ENCODE results near the gene TRIM24. TPM values are rescaled to one million over a fixed set of nuclear protein-coding genes. Genes with fewer than 3 reads are reported as not detected.
A peak's percentile ranks its signal among the peaks of the same experiment; 100 is the strongest.
"Not testable (repeated sequence)": the region's sequence is repeated elsewhere in the genome, so short reads cannot be mapped to it uniquely, and the experiment has no call there.

The TRIM24 gene
- total and polyA plus RNA-seq, 3 donors from 2014 or later: 38.7 to 63.2 (median 55.9) TPM

DNA sequence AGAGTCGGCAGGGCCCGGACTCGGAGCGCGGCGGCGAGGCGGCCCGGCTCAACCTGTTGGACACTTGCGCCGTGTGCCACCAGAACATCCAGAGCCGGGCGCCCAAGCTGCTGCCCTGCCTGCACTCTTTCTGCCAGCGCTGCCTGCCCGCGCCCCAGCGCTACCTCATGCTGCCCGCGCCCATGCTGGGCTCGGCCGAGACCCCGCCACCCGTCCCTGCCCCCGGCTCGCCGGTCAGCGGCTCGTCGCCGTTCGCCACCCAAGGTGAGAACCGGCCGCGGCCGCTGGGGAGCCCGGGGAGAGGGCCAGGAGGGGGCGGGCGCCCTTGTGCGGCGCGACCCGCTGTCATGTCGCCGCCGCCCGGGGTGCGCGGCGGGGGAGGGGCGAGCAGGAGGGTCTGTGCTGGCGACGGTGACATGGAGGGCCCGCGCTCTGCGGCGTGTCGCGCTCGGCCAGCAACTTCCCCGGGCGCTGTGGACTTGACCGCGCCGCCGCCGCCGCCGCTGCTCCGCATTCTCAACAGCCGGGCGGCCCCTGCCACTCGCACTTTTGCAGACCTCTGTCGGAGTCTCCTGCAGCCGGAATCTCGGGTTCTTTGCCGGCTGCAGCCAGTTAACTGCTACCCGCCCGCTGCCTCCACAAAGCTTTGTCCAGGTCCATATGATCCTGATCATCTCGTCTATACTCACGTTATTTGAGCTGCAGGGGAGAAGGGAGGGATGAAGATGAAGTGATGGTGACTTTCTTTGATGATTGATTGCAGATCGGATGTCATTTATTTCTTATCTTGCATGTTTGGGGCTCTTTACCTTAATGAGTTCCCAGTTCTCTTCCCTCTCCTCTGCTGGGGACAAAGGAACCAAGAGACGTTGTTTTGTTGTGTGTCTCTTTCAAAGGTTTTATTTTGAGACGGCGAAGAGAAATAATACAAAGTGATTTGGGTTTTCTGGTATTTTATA is 869 bp downstream of the TRIM24 start:
- peak; percentile 61 for DNase-seq
- peak overlapping the region; percentile 72 to 88 for H3K4me3 ChIP-seq
- peak overlapping the region; percentile 85 for H3K27ac ChIP-seq
- H3K27me3 ChIP-seq: no peaks in the 10 kb centered on the region
- no peaks in the 10 kb centered on the region for H3K36me3 ChIP-seq (ENCODE audit: low read depth, missing control alignments)
- no peak for TF ChIP-seq POLR2A (IDR thresholded peaks at IDR 0.05)
- no peak for TF ChIP-seq CTCF (IDR thresholded peaks at IDR 0.05)
- no peaks in the 10 kb centered on the region for H3K9me3 ChIP-seq
- WGBS, 2 donors: 0% methylated on average over 26 to 38 of the region's 84 CpGs
- peaks cover 3% of the 10 kb centered on the region for H3K4me1 ChIP-seq
- intact Hi-C loops (cut with DNase I; ENCODE audit: low total_unique reads): no loop called here

GRCh38 chr7:138463291-138463618 is 3.2 kb downstream of the TRIM24 start:
- H3K4me3 ChIP-seq; H3K9me3 ChIP-seq; H3K27ac ChIP-seq; H3K36me3 ChIP-seq (ENCODE audit: low read depth, missing control alignments); DNase-seq; intact Hi-C loops (cut with DNase I; ENCODE audit: low total_unique reads); H3K4me1 ChIP-seq; H3K27me3 ChIP-seq: not testable (repeated sequence)
- WGBS, 2 donors: 75 to 77% methylated on average over 6 of the region's 6 CpGs

DNA sequence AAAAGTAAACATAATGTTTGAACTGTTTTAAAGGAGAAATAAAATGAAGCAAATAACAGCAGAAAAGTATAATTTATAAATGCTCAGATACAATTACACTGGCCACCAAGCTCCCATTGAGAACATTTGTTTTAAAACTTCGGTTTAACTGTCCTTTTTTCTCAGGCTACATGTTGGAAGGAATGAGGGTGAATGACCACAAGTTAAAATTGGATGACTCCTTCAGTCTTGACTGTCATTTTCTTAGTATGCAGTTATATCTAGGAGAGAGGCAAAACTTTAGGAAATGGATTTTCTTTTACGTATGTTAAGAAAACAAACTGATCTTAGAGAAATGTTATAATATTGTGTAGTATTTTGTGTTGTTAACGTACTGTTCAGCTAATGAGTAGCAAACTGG is 5.0 kb downstream of the TRIM24 start:
- no peak for TF ChIP-seq CTCF (IDR thresholded peaks at IDR 0.05)
- no peak for TF ChIP-seq POLR2A (IDR thresholded peaks at IDR 0.05)
- Histone ChIP-seq H3K4me1 (peaks cover 9% of the 10 kb centered on the region), H3K36me3 (ENCODE audit: low read depth, missing control alignments) (no peaks in the 10 kb centered on the region), H3K27me3 (no peaks in the 10 kb centered on the region), H3K4me3 (no peak overlapping the region), H3K9me3 (no peaks in the 10 kb centered on the region), H3K27ac (no peak overlapping the region)
- intact Hi-C loops (cut with DNase I; ENCODE audit: low total_unique reads): no loop called here
- no peak for DNase-seq
- WGBS, 2 donors: 60 to 75% methylated on average over 3 of the region's 3 CpGs

GRCh38 chr7:138466069-138466756 is 6.2 kb downstream of the TRIM24 start:
- H3K9me3 ChIP-seq; H3K27me3 ChIP-seq; H3K4me3 ChIP-seq; H3K4me1 ChIP-seq; intact Hi-C loops (cut with DNase I; ENCODE audit: low total_unique reads); H3K27ac ChIP-seq; H3K36me3 ChIP-seq (ENCODE audit: low read depth, missing control alignments); DNase-seq: not testable (repeated sequence)
- WGBS, 2 donors: 92 to 96% methylated on average over 11 of the region's 11 CpGs

GRCh38 chr7:138468244-138469123 is 8.4 kb downstream of the TRIM24 start:
- WGBS, 2 donors: 74 to 81% methylated on average over 5 of the region's 5 CpGs
- DNase-seq: no peak
- Histone ChIP-seq H3K9me3 (no peaks in the 10 kb centered on the region), H3K4me3 (no peak overlapping the region), H3K27ac (no peak overlapping the region), H3K36me3 (ENCODE audit: low read depth, missing control alignments) (no peaks in the 10 kb centered on the region), H3K27me3 (no peaks in the 10 kb centered on the region), H3K4me1 (peaks cover 11% of the 10 kb centered on the region)
- TF ChIP-seq POLR2A (IDR thresholded peaks at IDR 0.05) (no peak), CTCF (IDR thresholded peaks at IDR 0.05) (no peak)
- intact Hi-C loops (cut with DNase I; ENCODE audit: low total_unique reads): no loop called here

Measured in testis (tissue), 3 donors.